GM19468 (cell line): ENCODE measurements around the gene SLC44A3.
A peak's percentile ranks its signal among the peaks of the same experiment; 100 is the strongest.

Source experiments
- ATAC-seq: cut with Tn5 transposase; IDR thresholded peaks from one replicate; pipeline ENCODE4 v1.9.1; 2021; ENCODE audit warnings: mild to moderate bottlenecking, moderate library complexity, moderate number of reproducible peaks; ENCODE audit not compliant: unreplicated experiment; ENCODE audit errors: extremely low read depth

Gene SLC44A3

GRCh38 chr1:94819945-94820746, at the start of gene SLC44A3:
TSS of gene SLC44A3 (plus strand) at chr1:94820357. CDS start at chr1:94820452, 95 bp downstream.
- ATAC-seq = no peak

DNA sequence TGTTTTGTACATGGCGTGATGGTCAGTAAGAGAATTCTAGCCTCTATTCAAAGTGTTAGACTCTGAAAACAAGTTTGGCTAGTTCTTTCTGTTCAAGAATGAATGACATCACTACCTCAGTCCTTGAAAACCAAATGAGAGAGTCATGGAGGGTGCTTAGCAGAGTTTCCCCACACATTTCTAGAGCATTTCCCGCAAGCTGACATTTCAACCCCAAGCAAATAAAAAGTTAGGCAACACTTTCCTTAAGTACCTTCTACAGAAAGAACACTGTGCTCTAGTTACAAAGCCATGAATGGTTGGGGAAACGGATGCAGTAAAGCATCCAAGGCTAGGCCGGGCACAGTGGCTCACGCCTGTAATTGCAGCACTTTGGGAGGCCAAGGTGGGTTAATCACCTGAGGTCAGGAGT, 47.9 kb upstream of the SLC44A3 start:
- no peak for ATAC-seq

- no peak for ATAC-seq
These were observed 47.3 kb upstream of the SLC44A3 start for GRCh38 chr1:94772845-94773244.

DNA sequence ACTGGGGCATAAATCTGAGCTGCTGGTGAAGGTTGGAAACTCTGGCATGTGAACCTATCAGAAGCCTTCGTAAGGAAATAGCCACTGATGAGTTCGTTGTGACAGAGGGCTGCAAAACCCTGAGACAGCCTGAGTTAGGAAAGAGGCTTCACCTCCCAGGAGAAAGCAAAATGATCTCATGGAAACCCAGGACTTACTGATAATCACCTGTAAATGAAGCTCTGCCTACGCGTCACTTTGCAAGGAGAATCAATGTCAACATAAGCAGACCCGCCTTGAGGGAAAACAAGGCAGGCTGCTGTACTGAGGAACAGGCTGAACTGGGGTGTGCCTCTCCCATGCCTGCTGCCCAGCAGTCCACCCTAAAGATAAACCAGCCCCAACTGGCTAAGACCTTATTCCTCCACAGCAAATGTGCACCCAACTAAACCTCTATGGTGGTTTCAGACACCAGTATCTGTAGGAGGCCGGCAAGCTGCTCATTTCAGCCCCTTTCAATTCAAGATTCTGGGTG, 46.8 kb upstream of the SLC44A3 start:
- ATAC-seq = no peak

- no peak for ATAC-seq
These were observed 46.2 kb upstream of the SLC44A3 start for GRCh38 chr1:94773931-94774422.

GRCh38 chr1:94776474-94776873, 43.7 kb upstream of the SLC44A3 start:
- no peak for ATAC-seq

DNA sequence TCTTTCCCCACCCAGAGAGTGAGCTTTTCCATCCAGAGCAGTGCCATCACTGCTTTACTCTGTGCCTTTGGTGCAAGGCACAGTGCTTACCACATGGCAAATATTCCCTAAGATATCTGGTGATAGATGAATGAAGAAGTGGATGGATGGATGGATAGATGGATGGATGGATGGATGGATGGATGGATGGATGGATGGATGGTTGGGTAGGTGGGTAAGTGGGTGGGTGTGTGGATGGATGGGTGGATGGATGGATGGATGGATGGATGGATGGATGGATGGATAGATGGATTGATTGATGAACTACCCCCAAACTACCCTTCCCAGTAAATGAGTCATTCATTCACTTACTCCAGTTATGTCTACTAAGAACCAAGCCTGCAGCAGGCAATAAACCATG, 42.9 kb upstream of the SLC44A3 start:
- no peak for ATAC-seq

DNA sequence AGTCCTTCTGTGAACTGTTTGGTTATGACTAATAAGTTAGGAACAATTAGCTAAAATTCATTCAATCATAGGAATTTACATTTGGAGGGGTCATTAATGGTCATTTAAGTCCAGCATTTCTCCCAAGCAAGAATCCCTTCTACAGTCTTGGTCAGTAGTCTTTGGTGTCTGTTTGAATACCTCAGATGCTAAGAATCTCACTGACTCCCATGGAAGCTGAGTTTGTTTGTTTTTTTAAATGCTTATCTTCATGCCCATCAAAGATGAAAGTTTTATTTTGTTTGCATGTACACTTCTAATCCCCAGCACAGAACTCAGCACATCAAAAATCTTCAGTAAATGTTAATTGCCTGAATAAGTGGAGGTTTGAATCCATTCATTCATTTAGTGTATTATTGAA, 41.3 kb upstream of the SLC44A3 start:
- no peak for ATAC-seq

DNA sequence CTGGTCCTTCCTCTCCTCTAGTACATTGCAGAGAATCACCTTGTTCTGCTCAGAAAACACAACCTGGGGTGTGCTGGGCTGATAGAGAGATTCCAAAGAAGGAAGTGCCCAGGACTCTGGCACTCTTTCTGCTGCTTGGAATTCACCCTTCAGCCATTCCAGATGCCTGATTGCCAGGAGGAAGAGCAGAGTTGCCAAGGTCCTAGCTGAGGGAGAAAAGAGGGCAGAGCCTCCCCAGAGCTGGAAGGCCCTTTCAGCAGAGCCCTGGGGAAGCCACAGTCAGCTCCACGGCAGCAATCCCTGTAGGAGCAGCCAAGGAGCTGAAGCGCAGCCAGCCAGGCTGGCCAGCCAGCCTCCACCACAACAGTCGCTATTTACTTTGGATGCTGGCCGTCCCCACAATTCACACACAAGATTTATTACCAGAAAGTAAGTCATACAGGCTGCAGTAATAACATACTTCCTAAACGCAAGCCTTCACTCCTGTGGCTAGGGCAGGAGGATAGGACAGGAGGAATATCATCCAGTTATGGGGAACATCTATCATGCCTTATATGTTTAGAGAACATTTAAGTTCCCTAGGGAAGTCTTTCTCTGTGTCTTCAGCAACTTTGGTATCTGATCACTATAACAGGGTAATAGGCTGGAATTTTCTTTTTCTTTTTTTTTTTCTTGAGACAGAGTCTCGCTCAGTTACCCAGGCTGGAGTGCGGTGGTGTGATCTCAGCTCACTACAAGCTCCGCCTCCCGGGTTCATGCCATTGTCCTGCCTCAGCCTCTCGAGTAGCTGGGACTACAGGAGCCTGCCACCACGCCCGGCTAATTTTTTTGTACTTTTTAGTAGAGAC, 36.6 kb upstream of the SLC44A3 start:
- no peak for ATAC-seq

GRCh38 chr1:94784190-94784515, 36.0 kb upstream of the SLC44A3 start:
- ATAC-seq = no peak

- ATAC-seq = no peak
These were observed 32.5 kb upstream of the SLC44A3 start for GRCh38 chr1:94787691-94788090.

DNA sequence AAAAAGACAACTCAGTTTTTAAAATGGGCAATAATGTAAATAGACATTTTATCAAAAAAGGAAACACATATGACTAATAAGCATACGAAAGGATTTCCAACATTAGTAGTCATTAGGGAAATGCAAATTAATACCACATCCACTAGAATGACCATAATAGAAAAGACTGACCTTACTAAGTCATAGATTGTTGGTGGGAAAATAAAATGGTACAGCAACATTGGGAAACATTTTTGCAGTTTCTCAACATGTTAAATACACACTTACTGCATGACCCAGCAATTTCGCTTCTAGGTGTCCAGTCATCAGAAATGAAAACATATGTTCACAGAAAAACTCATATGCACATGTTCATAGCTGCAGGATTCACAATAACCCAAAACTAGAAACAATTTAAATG, 29.9 kb upstream of the SLC44A3 start:
- no peak for ATAC-seq

GRCh38 chr1:94790670-94791069, 29.5 kb upstream of the SLC44A3 start:
- ATAC-seq = no peak

GRCh38 chr1:94792473-94793295, 27.5 kb upstream of the SLC44A3 start:
- ATAC-seq = peak; percentile 76

GRCh38 chr1:94793296-94793656, 26.9 kb upstream of the SLC44A3 start:
- no peak for ATAC-seq

GRCh38 chr1:94795434-94795833, 24.7 kb upstream of the SLC44A3 start:
- no peak for ATAC-seq

- ATAC-seq = no peak
These were observed 23.9 kb upstream of the SLC44A3 start for GRCh38 chr1:94796266-94796665.

GRCh38 chr1:94797291-94797690, 22.9 kb upstream of the SLC44A3 start:
- ATAC-seq = no peak

- ATAC-seq = no peak
These were observed 22.1 kb upstream of the SLC44A3 start for GRCh38 chr1:94798054-94798453.

DNA sequence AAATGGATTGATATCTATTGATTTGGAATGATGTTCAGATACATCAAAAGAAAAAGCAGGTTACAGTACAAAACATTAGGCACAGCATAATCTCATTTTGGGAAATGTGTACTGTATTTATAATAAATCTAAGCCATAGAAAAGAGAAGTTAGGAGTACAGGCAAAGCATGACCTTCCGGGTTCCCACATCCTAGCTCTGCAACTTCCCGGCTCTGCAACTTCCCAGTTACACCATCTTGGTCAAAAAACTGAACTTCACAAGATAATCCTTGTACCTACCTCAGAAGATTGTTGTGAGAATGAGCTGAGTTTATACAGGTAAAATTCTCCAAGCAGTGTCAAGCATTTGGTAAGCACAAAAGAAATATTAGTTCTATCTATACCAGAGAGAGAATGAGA, 21.7 kb upstream of the SLC44A3 start:
- no peak for ATAC-seq
